CD14-positive monocyte (primary cell): ENCODE measurements around the gene ATP5PD. TPM values are rescaled to one million over a fixed set of nuclear protein-coding genes. Genes with fewer than 3 reads are reported as not detected.
"Not testable (repeated sequence)": the region's sequence is repeated elsewhere in the genome, so short reads cannot be mapped to it uniquely, and the experiment has no call there.

Experiments used
- DNase-seq, 3 donors: peaks; one replicate each; pipeline ENCODE4 v3.0.0-alpha.2; 2011 to 2022
- H2AFZ ChIP-seq: 2 replicates; pipeline ENCODE4 v1.6.0; 2012; ENCODE audit warnings: mild to moderate bottlenecking, low read depth, low read length, inconsistent platforms; ENCODE audit not compliant: insufficient read depth, poor library complexity, severe bottlenecking
- H3K27ac ChIP-seq, 2 donors: 1 replicate in 1 of 2; 2 replicates in 1 of 2; pipeline ENCODE4 v1.5.1; 2012 to 2013; ENCODE audit warnings: low read length in 2 of 2, control low read depth in 1 of 2, inconsistent platforms in 1 of 2, low read depth in 1 of 2, mild to moderate bottlenecking in 1 of 2
- H3K27me3 ChIP-seq, 2 donors: one replicate each; pipeline versions ENCODE4 v1.6.0 to v1.6.1; 2011 to 2013; ENCODE audit warnings: low read length in 2 of 2; ENCODE audit not compliant: control insufficient read depth in 2 of 2, insufficient read depth in 2 of 2
- H3K36me3 ChIP-seq, 2 donors: replicated peaks in 1 of 2; 1 replicate in 1 of 2; 2 replicates in 1 of 2; pipeline versions ENCODE4 v1.5.1 to v1.6.1; 2012 to 2013; ENCODE audit warnings: low read length in 2 of 2, control low read depth in 1 of 2, inconsistent platforms in 1 of 2, mild to moderate bottlenecking in 1 of 2; ENCODE audit not compliant: insufficient read depth in 2 of 2, control insufficient read depth in 1 of 2
- H3K4me1 ChIP-seq, 2 donors: 1 replicate in 1 of 2; 2 replicates in 1 of 2; pipeline versions ENCODE4 v1.5.1 to v1.6.1; 2012 to 2013; ENCODE audit warnings: low read length in 2 of 2, control low read depth in 1 of 2, inconsistent platforms in 1 of 2, mild to moderate bottlenecking in 1 of 2, moderate library complexity in 1 of 2; ENCODE audit not compliant: insufficient read depth in 2 of 2, control insufficient read depth in 1 of 2
- H3K4me2 ChIP-seq: replicated peaks from 2 replicates; pipeline ENCODE3; 2012; ENCODE audit warnings: low read length, moderate library complexity, mild to moderate bottlenecking; ENCODE audit not compliant: poor library complexity, severe bottlenecking; ENCODE audit errors: extremely low read depth
- H3K4me3 ChIP-seq, 3 experiments: fragments of 200-600 bp in 1 of 3; sonication (generic) in 1 of 3; replicated peaks in 1 of 3; 1 replicate in 2 of 3; 2 replicates in 1 of 3; pipeline ENCODE4 v1.5.1; 2011 to 2013; ENCODE audit warnings: low read length in 3 of 3, mild to moderate bottlenecking in 3 of 3, control low read depth in 2 of 3, low read depth in 2 of 3, inconsistent platforms in 1 of 3, moderate library complexity in 1 of 3
- H3K79me2 ChIP-seq: 2 replicates; pipeline ENCODE4 v1.6.0; 2012; ENCODE audit warnings: mild to moderate bottlenecking, control low read depth, inconsistent platforms, low read length, moderate library complexity; ENCODE audit not compliant: insufficient read depth
- H3K9ac ChIP-seq: 2 replicates; pipeline ENCODE4 v1.6.0; 2017; ENCODE audit warnings: low read length, mild to moderate bottlenecking; ENCODE audit not compliant: insufficient read depth, poor library complexity, severe bottlenecking
- H3K9me3 ChIP-seq, 2 donors: replicated peaks in 1 of 2; 1 replicate in 1 of 2; 2 replicates in 1 of 2; pipeline versions ENCODE4 v1.5.1 to v1.6.1; 2012 to 2013; ENCODE audit warnings: low read length in 2 of 2, control low read depth in 1 of 2; ENCODE audit not compliant: control insufficient read depth in 1 of 2, insufficient read depth in 1 of 2
- H4K20me1 ChIP-seq: 2 replicates; pipeline ENCODE4 v1.6.0; 2012; ENCODE audit warnings: mild to moderate bottlenecking, low read length, control low read depth, moderate library complexity; ENCODE audit not compliant: insufficient read depth
- H3K27ac Mint-ChIP-seq, 7 donors: one replicate each; pipeline ENCODE4 v1.8.0; 2020; ENCODE audit warnings: mild to moderate bottlenecking in 7 of 7, mixed read lengths in 7 of 7, moderate library complexity in 6 of 7, inconsistent platforms in 2 of 7
- H3K27me3 Mint-ChIP-seq, 3 donors: one replicate each; pipeline ENCODE4 v1.8.0; 2021 to 2022; ENCODE audit warnings: low read depth in 3 of 3, mild to moderate bottlenecking in 3 of 3, mixed read lengths in 3 of 3, moderate library complexity in 3 of 3, inconsistent platforms in 1 of 3
- H3K36me3 Mint-ChIP-seq, 2 donors: one replicate each; pipeline ENCODE4 v1.8.0; 2020; ENCODE audit warnings: mixed read lengths in 2 of 2, inconsistent platforms in 1 of 2, mild to moderate bottlenecking in 1 of 2
- H3K4me1 Mint-ChIP-seq: one replicate; pipeline ENCODE4 v1.8.0; 2020; ENCODE audit warnings: mild to moderate bottlenecking, mixed read lengths
- H3K4me3 Mint-ChIP-seq, 2 donors: one replicate each; pipeline ENCODE4 v1.8.0; 2020; ENCODE audit warnings: mild to moderate bottlenecking in 2 of 2, mixed read lengths in 2 of 2, moderate library complexity in 1 of 2
- H3K9me3 Mint-ChIP-seq, 7 donors: one replicate each; pipeline ENCODE4 v1.8.0; 2020 to 2022; ENCODE audit warnings: mixed read lengths in 7 of 7, mild to moderate bottlenecking in 6 of 7, moderate library complexity in 6 of 7, inconsistent platforms in 2 of 7
- CTCF ChIP-seq: fragments of 200-600 bp; IDR thresholded peaks from one replicate; pipeline ENCODE4 v1.8.0; 2022; ENCODE audit warnings: antibody characterized with exemption, mild to moderate bottlenecking
- WGBS: methylation state at CpG from one replicate; pipeline ENCODE4 v1.1.5; 2013; ENCODE audit warnings: missing lambda C conversion rate; ENCODE audit not compliant: insufficient coverage; 5-methylcytosine and 5-hydroxymethylcytosine counted together
- intact Hi-C, 2 donors: fragments of 100-400 bp; cut with micrococcal nuclease; formaldehyde crosslinking; loops; one replicate each; pipeline versions ENCODE4 v1.15.0 to v1.15.1; 2023
- polyA plus RNA-seq, 3 donors: library from polyadenylated mRNA; depleted of rRNA in 1 of 3; unstranded in 2 of 3; stranded (reverse) in 1 of 3; fragments of 300-500 nt in 2 of 3; fragments of >200 nt in 1 of 3; fragmentation: Illumina TruSeq in 2 of 3; gene quantifications; 1 replicate in 2 of 3; 2 replicates in 1 of 3; pipeline ENCODE4 v1.2.3, GENCODE V29; 2012 to 2021

The ATP5PD gene
- polyA plus RNA-seq, 3 donors, result 139 to 451 (median 437) TPM

GRCh38 chr17:75047398-75048098 lies 779 bp upstream of the ATP5PD start:
- H3K36me3 ChIP-seq, result peaks cover 18 to 31% of the 10 kb centered on the region in 2 donors
- no peaks in the 10 kb centered on the region for H3K27me3 Mint-ChIP-seq
- peak overlapping the region; percentile 46 to 91 (median 78) for H3K27ac Mint-ChIP-seq
- H3K27ac ChIP-seq, result peak overlapping the region in 1 of 2 donors; percentile 73
- peaks cover 18 to 25% of the 10 kb centered on the region in 2 donors for H3K4me1 ChIP-seq
- H3K9me3 Mint-ChIP-seq, result no peaks in the 10 kb centered on the region
- TF ChIP-seq CTCF, result no peak
- 0% methylated on average over 38 of the region's 38 CpGs for WGBS
- peaks cover 12% of the 10 kb centered on the region for H4K20me1 ChIP-seq
- no peaks in the 10 kb centered on the region for H3K27me3 ChIP-seq
- peak in 1 of 3 donors; percentile 20 for DNase-seq
- H3K9me3 ChIP-seq, result no peaks in the 10 kb centered on the region
- peaks cover 18 to 35% of the 10 kb centered on the region in 2 donors for H3K36me3 Mint-ChIP-seq
- H3K79me2 ChIP-seq, result peaks cover 41% of the 10 kb centered on the region
- H2AFZ ChIP-seq, result peak overlapping the region; percentile 97
- H3K4me3 Mint-ChIP-seq, result peak overlapping the region; percentile 92 to 93
- H3K4me1 Mint-ChIP-seq, result peaks cover 23% of the 10 kb centered on the region
- H3K4me3 ChIP-seq, result peak overlapping the region; percentile 57 to 97 (median 88)
- H3K4me2 ChIP-seq, result peak overlapping the region; percentile 88
- intact Hi-C loops, result loop anchor here (5.0 kb wide), 1 partner anchor 135 kb away; the partner anchor contains the start of gene SUMO2 (in 2 of the 2)
- H3K9ac ChIP-seq, result peak overlapping the region; percentile 97

DNA sequence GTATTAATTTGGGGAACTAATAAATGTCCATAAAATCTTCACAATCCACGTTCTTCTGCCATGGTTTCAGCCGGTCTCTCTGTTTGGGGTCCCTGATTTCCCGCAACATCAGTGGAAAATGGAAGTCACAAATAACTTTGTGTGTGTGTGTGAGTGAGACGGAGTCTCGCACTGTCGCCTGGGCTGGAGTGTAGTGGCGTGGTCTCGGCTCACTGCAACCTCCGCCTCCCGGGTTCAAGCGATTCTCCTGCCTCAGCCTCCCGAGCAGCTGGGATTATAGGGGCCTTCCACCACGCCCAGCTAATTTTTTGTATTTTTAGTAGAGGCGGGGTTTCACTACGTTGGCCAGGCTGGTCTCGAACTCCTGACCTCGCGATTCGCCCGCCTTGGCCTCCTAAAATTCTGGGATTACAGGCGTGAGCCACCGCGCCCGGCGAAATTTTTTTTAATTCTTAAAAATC lies 793 bp downstream of the ATP5PD start:
- H3K9ac ChIP-seq, result peak overlapping the region; percentile 97
- H3K4me1 ChIP-seq, result peaks cover 18 to 25% of the 10 kb centered on the region in 2 donors
- H3K4me2 ChIP-seq, result peak overlapping the region; percentile 88
- H3K27me3 ChIP-seq, H3K27me3 Mint-ChIP-seq, H3K9me3 Mint-ChIP-seq, H3K9me3 ChIP-seq, DNase-seq: not testable (repeated sequence)
- H2AFZ ChIP-seq, result peak overlapping the region; percentile 97
- H3K36me3 ChIP-seq, result peaks cover 26 to 34% of the 10 kb centered on the region in 2 donors
- H3K27ac ChIP-seq, result peak overlapping the region; percentile 96
- H3K4me1 Mint-ChIP-seq, result peaks cover 23% of the 10 kb centered on the region
- intact Hi-C loops, result loop anchor here (5.0 kb wide), 1 partner anchor 136 kb away; the partner anchor contains the start of gene SUMO2 (in 2 of the 2)
- H3K4me3 Mint-ChIP-seq, result peak overlapping the region; percentile 92 to 94
- WGBS, result 22% methylated on average over 15 of the region's 25 CpGs
- H4K20me1 ChIP-seq, result peaks cover 12% of the 10 kb centered on the region
- peak overlapping the region; percentile 57 to 100 (median 97) for H3K4me3 ChIP-seq
- peak overlapping the region; percentile 93 to 98 (median 97) for H3K27ac Mint-ChIP-seq
- peaks cover 41% of the 10 kb centered on the region for H3K79me2 ChIP-seq
- H3K36me3 Mint-ChIP-seq, result peaks cover 20 to 35% of the 10 kb centered on the region in 2 donors
